ENCODE data around the gene KIAA1586. TPM values are rescaled to one million over a fixed set of nuclear protein-coding genes. Genes with fewer than 3 reads are reported as not detected.
"Not testable (repeated sequence)": the region's sequence is repeated elsewhere in the genome, so short reads cannot be mapped to it uniquely, and the experiment has no call there.

The KIAA1586 gene, protein sequence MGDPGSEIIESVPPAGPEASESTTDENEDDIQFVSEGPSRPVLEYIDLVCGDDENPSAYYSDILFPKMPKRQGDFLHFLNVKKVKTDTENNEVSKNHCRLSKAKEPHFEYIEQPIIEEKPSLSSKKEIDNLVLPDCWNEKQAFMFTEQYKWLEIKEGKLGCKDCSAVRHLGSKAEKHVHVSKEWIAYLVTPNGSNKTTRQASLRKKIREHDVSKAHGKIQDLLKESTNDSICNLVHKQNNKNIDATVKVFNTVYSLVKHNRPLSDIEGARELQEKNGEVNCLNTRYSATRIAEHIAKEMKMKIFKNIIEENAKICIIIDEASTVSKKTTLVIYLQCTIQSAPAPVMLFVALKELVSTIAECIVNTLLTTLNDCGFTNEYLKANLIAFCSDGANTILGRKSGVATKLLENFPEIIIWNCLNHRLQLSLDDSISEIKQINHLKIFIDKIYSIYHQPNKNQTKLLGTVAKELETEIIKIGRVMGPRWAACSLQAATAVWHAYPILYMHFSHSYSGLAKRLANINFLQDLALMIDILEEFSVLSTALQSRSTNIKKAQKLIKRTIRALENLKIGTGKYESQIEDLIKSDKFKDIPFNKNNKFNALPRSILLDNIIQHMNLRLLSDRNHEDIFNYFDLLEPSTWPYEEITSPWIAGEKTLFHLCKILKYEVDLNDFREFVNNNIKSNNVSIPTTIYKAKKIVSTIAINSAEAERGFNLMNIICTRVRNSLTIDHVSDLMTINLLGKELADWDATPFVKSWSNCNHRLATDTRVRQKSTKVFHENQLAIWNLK
- 14.2 and 14.8 TPM in 2 replicates for total RNA-seq

DNA sequence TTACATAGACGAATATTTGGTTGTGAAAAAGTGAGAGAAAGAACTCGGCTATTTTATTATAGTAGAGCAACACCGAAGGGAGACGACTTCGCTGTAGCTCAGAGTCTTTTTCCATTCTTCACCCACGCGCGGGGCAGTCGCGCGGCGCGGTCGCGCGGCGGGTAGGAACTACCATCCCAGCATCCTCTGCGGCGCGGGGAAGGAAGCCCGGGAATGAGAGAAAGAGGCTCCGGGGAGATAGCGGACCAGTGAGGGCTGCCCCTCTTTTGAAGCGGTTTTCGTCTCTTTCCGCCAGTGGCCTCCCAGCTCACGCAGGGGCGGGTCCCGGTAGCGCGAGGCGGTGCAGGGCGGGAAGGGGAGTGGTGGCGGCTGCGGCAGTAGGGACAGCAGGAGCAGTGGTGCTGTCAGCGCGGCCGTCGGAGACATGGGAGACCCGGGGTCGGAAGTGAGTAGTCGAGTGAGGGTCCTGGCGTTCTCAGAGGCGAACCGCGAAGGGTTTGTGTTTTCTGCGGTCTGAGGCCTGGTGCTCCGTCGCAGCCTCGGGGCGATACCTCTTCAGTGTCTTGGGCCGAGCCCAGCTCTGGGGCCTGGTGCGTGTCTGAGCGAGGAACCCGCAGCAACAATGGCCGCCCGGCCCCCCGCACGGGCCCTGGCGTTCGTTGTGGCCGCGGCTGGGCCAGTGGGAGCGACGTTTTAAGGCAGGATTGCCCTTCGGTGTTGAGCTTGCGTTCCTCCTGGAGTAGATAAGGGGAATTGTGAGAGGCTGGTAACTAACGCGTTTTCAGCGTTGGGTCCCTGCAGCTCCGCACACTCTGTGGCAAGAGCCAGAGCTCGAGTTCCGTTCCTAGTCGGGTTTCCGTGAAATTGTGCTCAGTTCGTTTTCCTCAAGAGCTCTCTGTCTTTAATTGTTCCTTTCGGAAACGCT is at the start of gene KIAA1586:
KIAA1586 (plus strand) TSS at position 362 of the 925 bp plus-strand sequence; CDS start at position 425, 63 bp downstream.
- intact Hi-C loops (cut with micrococcal nuclease): loop anchor here (1.0 to 5.0 kb wide), 5 partner anchors 44 to 270 kb away; partner anchors contain the start of genes BAG2, BEND6, PRIM2 and ZNF451

DNA sequence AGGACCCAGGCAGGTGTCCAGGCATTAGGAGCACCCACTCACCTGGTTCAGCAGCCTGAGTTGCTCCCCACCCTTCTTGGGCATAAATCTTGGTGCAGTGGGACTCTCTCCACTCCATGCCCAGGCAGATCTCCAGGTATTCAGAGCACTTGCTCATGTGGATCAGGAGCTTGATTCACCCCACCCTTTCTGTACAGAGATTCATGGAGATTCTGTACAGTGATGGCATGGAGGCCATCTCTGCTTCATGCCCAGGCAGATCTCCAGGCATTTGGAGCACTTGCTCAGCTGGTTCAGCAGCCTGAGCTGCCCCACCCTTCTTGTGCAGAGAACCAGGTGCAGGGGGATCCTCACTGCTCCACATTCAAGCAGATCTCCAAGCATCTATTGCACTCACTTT is 47.4 kb upstream of the KIAA1586 start:
- intact Hi-C loops (cut with micrococcal nuclease): no loop called here

DNA sequence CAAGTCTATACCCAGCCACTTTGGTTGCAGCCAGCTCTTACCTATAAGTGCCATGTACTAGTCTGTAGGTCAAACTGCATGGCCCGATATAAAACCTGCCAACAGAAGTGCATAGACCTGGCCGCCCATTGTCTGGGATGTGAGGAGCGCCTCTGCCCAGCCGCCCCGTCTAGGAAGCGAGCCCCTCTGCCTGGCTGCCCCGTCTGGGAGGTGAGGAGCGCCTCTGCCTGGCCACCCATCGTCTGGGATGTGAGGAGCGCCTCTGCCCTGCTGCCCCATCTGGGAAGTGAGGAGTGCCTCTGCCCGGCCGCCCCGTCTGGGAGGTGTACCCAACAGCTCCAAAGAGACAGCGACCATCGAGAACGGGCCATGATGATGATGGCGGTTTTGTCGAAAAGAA is 46.7 kb upstream of the KIAA1586 start:
- intact Hi-C loops (cut with micrococcal nuclease): not testable (repeated sequence)

DNA sequence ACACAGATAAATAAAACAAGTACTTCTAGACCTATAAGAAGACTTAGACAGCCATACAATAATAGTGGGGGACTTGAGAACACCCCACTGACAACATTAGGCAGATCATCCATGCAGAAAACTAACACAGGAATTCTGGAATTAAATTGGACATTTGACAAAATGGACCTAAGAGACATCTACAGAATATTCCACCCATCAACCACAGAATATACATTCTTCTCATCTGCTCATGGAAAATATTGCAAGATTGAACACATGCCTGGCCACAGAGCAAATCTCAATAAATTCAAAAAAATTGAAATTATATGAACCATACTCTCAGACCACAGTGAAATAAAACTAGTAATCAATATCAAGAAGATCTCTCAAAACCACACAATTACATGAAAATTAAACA is 44.3 kb upstream of the KIAA1586 start:
- intact Hi-C loops (cut with micrococcal nuclease): no loop called here

DNA sequence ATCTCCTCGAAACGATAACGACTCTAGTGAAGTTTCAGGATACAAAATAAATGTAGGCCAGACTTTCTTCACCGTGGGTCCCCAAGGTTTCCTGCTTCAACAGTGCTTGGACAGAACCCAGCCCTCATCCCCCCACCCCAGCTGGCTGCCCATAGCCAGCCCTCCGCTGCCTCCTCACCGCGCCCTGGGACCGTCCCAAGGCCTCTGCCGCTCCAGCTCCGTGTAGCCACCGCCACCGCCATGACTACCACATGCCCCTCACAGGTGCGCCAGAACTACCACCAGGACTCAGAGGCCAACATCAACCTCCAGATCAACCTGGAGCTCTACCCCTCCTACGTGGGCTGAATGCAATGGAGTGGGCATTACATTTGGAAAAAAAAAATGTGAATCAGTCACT is 42.2 kb upstream of the KIAA1586 start:
- intact Hi-C loops (cut with micrococcal nuclease): no loop called here

DNA sequence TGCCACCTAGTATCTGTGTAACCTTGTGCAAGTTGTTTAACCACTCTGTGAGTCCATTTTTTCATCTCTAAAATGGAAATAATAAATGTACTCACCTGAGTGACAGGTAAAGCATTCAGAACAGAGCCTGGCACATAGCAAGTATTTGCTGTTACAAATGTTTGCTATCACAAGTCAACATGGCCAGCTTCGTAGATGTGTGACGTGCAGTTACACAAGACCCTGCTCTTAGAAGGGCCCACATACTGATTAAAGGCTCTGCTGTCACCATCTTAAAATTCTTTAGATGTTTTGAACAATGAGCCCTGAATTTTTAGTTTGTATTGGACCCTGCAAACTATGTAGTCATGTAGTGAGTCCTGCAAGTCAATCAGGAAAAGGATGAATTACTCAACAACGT is 40.4 kb upstream of the KIAA1586 start:
- intact Hi-C loops (cut with micrococcal nuclease): no loop called here

DNA sequence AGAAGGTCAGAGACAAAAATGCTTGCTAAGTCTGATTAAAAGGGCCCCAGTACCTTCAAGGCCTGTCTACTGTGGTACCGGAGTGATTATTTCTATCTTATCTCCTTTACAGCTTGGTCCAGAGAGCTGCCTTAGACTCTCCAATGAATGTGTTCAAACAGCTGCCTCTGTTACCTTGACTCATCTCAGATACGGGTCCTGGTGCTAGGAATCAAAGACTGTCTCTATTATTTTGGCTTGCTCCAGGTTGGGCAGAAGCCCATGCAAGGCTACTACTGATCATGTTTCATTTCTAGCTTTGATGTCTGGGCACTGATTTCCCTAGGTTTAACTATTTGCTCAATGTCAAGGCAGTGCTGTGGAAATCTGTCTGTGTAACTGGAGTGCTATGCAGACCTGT is 38.4 kb upstream of the KIAA1586 start:
- intact Hi-C loops (cut with micrococcal nuclease): not testable (repeated sequence)

DNA sequence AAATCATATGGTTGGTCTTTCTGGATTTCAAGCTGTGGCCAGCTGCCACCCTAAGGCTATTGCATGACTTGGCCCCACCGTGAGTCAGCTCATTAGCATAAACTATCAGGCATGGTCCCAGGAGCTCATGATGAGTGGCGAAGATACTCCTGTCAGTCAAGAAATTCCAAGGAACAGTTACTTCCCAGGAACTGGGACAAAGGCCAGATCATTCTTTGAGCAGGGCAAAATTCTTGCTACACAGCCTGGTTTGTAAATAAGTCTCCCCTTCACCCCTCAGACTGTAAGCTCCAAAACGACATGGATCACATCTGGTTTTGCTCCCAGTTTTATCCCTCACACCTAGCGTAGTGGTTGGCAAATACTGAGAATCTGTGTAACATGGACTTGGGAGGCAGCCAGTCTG is 33.0 kb upstream of the KIAA1586 start:
- intact Hi-C loops (cut with micrococcal nuclease): no loop called here

DNA sequence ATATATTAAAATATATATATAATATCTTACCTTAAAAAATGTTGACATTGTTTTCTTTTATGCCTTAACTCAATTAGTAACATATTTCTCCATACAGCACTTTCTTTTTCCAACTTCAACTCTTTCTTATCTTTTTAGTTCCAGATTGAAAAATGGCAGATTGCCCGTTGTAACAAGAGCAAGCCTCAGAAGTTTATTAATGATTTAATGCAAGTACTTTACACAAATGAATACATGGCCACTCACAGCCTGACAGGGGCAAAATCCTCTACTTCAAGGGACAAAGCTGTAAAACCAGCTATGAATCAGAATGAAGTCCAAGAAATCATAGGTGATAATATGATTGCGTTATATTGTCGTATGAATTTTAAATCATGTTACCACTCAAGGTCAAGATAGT is 29.4 kb upstream of the KIAA1586 start:
- intact Hi-C loops (cut with micrococcal nuclease): no loop called here

DNA sequence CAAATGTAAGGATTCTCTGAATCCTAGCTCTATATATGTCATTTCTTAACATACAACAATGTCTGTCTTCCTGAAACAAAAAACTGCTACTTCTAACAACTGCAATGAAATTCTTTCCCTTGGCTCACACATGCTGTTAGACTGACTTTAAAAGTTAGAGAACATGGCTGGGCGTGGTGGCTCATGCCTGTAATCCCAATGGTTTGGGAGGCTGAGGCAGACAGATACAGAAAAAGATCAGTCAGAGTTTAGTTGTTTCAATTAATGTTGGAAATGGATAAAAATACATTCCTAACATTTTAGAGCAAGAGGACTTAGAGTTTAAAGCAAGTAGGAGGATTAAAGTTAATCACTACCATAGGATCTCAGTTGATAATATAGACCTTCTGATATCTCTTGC is 28.7 kb upstream of the KIAA1586 start:
- intact Hi-C loops (cut with micrococcal nuclease): no loop called here

DNA sequence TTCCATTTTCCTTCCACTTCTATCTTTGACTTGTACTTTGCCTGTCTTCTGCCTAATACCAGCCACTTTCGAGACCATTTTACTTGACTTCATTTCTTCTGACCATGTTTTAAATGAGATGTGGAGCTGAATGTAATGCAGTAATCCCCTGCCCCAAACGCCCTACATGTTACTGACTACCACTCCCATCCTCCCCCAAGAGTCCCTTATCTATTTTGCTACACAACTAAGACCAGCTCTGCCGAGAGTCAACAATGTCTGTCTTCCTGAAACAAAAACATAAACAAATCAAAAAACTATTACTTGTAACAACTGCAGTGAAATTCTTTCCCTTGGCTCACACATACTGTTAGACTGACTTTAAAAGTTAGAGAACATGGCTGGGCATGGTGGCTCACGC is 27.1 kb upstream of the KIAA1586 start:
- intact Hi-C loops (cut with micrococcal nuclease): no loop called here

DNA sequence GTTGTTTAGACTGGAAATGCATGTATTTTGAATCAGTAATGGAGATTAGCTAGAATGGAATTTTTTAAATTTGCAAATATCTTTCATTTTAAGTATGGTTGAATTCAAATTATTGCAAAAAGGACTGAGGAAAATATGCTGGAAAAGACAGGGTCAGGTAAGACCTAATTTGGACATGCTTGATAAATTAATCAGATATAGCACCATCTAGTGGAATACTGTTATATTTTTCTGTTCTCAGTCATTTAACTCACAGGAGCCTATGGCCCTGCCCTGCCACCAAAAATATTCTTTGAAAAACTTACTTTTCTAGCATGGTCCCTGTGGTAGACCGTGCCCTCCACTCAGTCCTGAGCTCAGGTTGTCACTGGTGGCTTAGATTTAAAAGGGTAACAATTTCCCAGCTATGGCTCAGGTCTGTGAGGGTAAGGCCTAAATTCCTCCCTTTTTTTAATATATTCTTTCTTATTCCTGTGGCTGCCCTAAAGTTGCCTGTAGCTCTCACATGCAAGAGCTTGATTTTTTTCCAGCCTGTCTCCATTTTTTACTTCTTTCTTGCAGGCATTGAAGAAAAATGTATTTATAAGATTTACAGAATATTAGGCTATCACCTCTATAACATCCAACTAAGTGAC is 25.3 kb upstream of the KIAA1586 start:
- intact Hi-C loops (cut with micrococcal nuclease): loop anchor here (1.0 to 5.0 kb wide), 3 partner anchors 117 to 314 kb away; partner anchors contain the start of gene PRIM2

DNA sequence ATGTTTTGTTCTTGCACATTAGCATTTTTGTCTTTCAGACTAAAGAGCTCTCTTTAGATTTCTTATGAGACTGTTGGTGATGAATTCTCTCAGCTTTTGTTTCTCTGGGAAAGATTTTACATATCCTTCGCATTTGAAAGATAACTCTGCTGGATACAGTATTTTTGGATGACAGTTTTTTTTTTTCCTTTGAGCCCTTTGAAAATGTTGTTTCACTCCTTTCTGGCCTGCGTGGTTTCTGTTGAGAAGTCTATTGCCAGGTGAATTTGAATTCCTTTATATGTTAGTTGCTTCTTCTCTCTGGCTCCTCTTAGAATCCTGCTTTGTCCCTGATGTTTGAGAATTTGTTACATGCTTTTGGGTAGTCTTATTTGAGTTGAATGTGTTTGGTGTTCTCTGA is 22.2 kb upstream of the KIAA1586 start:
- intact Hi-C loops (cut with micrococcal nuclease): loop anchor here (5.0 kb wide), 1 partner anchor 317 kb away; no protein-coding TSS in a partner anchor

DNA sequence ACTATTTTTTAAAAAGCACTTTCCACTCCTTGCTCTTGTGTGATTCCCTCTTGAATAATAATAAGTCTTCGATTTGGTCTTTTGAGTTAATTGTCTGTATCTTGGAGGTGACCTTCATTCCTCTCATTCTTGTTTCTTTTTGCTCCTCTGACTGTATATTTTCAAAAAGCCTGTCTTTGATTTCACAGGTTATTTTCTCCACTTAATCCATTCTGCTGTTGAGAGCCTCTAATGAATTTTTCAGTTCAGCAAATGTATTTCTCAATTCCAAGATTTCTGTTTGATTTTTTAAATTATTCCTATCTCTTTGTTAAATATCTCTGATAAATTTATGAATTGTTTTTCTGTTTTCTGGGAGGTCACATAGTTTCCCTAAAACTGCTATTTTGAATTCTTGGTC is 21.7 kb upstream of the KIAA1586 start:
- intact Hi-C loops (cut with micrococcal nuclease): loop anchor here (5.0 kb wide), 1 partner anchor 317 kb away; no protein-coding TSS in a partner anchor

DNA sequence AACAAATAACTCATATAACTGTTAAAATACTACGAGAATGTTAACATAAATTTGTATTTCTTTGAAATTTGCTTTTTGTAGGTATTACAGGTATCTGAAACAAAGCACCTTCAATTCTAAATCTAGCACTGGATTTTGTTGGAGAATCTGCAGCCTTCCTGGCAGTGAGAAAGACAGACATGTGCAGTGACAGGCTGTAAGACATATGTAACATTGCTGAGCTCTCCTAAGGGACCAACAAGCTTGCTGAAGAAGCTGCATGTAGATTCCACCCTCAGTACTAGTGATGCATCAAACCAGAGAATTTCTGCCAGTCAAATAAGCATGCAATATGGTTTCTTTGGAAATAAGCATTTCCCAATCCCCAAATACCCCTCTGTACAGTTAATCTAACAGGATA is 20.5 kb upstream of the KIAA1586 start:
- intact Hi-C loops (cut with micrococcal nuclease): no loop called here

DNA sequence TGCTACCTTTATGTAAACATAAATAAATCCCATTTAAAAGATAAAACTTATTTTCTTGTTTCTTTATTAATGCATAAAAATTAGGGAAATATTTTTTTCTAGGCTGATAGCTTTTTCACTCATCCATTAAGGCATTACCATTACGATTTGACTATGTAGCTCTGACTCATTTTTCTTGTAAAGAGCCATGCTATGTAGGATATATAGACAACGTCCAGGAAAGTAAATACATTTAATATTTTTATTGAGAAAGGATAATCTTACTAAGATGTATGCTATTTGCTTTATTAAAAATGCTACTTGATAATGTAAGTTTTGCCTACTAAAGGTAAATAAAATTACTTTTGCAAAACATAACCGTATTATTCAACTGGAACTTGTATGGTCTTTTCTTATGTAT is 19.2 kb upstream of the KIAA1586 start:
- intact Hi-C loops (cut with micrococcal nuclease): no loop called here

DNA sequence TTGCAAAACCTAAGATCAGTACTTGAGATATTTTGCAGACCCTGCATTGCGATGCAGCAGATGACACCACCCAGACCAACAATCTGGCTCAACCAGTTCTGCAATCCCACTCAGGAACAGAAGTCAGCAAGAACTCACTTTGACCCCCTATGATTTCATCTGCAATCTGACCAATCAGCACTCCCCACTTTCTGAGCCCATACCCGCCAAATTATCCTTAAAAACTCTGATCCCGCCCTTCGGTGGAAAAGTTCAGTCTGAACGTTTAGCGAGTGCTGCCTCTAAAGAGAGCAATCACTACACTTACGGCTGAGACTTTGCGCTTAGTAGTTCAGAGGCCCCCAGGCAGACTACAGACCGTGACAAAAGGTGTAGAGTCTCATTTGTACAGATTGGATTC is 17.3 kb upstream of the KIAA1586 start:
- intact Hi-C loops (cut with micrococcal nuclease): no loop called here

DNA sequence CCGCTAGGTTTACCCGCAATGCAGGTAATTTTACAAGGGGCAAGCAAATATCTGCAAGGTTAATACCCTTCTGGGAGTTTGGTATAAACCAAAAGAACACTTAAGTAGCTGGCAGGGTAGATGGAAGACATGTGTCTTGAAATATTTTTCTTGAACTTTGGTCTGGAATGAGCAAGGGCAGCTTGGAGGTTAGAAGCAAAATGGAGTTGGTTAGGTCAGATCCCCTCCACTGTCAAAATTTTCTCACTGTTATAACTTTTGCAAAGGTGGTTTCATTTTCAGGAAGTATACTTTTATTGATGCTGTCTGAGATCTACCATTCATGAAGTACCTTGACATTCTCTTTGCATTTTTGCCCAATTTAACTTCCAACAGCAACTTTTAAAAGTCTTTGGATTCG is 13.3 kb upstream of the KIAA1586 start:
- intact Hi-C loops (cut with micrococcal nuclease): no loop called here

DNA sequence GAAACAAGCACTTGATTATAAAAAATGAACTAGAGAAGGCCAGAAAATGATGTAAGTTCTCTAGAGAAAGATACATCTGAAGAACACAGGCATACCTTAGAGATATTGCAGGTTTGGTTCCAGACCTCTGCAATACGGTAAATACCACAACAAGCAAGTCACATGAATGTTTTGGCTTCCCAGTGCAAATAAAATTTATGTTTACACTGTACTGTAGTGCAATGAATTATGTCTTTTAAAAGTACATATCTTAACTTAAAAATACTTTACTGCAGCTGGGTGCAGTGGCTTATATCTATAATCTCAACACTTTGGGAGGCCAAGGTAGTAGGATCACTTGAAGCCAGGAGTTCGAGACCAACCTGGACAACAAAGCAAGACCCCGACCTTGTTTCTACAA is 10.9 kb upstream of the KIAA1586 start:
- intact Hi-C loops (cut with micrococcal nuclease): no loop called here

DNA sequence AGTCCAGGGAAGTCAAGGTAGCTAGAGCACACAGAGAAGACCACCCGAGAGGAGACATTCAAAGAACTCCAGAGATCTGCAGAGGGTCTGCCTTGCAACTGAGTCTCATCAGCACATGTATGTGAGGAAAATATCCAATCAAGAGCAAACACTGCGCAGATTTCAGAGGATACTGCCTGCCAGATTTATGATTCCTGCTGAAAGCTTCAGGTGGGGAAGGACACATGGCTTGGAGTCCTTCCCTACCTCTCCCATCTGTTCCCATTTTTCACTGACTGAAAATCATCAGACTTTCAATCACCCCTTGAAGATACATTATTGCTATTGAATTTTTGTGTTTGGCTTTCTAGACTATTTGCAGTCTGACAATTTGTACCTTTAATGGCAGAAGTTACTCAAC is 7.6 kb upstream of the KIAA1586 start:
- intact Hi-C loops (cut with micrococcal nuclease): no loop called here

DNA sequence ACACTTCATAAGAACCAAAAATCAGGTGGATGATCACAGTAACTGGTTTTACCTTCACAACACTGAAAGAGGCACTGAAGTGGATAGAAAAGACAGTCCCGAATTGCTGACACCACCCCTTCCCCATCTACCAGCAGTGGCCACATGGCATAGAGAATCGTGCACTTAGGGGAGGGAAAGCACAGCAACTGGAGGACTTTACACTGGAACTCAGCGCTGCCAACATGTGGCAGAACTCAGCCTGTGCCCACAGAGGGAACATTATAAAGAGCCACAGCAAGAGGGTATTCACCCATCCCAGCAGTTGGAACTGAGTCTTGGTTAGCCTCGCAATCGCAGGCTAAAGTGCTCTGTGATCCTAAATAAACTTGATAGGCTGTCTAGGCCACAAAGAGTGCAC is 6.5 kb upstream of the KIAA1586 start:
- intact Hi-C loops (cut with micrococcal nuclease): no loop called here

Data from T-helper 2 cell treated with Interferon-gamma antibody and Interleukin-4, amounts not matched to agents 100 ng/mL and 5 ng/mL, for 36 hours (primary cell).